PC-9 (cell line): ENCODE results near the gene NAPG. TPM values are rescaled to one million over a fixed set of nuclear protein-coding genes. Genes with fewer than 3 reads are reported as not detected.

ENCODE experiments used
- BruUV-seq: library from RNA; stranded (reverse); fragments of 400-500 nt; replicated peaks from 2 replicates; lab custom pipeline; 2021; lab: Mats Ljungman, UMichigan
- CTCF ChIA-PET: fragments of 300-600 bp; sonication (Branson Sonifier 250); formaldehyde crosslinking; loops from one replicate; lab custom pipeline; 2022; ENCODE audit warnings: antibody characterized with exemption; lab: Charles Lee
- POLR2A ChIA-PET: fragments of 300-600 bp; sonication (Branson Sonifier 250); formaldehyde crosslinking; loops from one replicate; lab custom pipeline; 2022; ENCODE audit warnings: antibody characterized with exemption; ENCODE audit not compliant: unreplicated experiment; lab: Charles Lee
- DNase-seq, 2 experiments: peaks; one replicate each; pipeline versions ENCODE4 v3.0.0 to v3.0.0-alpha.2; 2015 to 2022; ENCODE audit warnings: mixed read lengths in 1 of 2
- H2AFZ ChIP-seq: fragments of 200-600 bp; sonication (generic); 2 replicates; pipeline ENCODE4 v1.8.1; 2017; ENCODE audit warnings: antibody characterized with exemption
- H3F3A ChIP-seq: fragments of 200-600 bp; sonication (generic); 2 replicates; pipeline ENCODE4 v1.8.1; 2017; ENCODE audit warnings: antibody characterized with exemption, mild to moderate bottlenecking, low read depth; ENCODE audit not compliant: insufficient read depth
- H3K27ac ChIP-seq: fragments of 200-600 bp; sonication (generic); 2 replicates; pipeline ENCODE4 v1.6.1; 2016; ENCODE audit warnings: mixed run types
- H3K27me3 ChIP-seq: fragments of 200-600 bp; sonication (generic); 2 replicates; pipeline ENCODE4 v1.6.1; 2016; ENCODE audit warnings: low read depth, mixed run types; ENCODE audit not compliant: insufficient read depth
- H3K36me3 ChIP-seq: fragments of 200-600 bp; sonication (generic); 2 replicates; pipeline ENCODE4 v1.6.1; 2016; ENCODE audit warnings: low read depth, mixed run types
- H3K4me1 ChIP-seq: fragments of 200-600 bp; sonication (generic); replicated peaks from 2 replicates; pipeline ENCODE4 v1.6.1; 2016; ENCODE audit warnings: mixed run types; ENCODE audit not compliant: insufficient read depth
- H3K4me2 ChIP-seq: fragments of 200-600 bp; sonication (generic); 2 replicates; pipeline ENCODE4 v1.6.1; 2017; ENCODE audit warnings: mixed run types
- H3K4me3 ChIP-seq: fragments of 200-600 bp; sonication (generic); 2 replicates; pipeline ENCODE4 v1.6.1; 2016; ENCODE audit warnings: mixed run types
- H3K79me2 ChIP-seq: fragments of 200-600 bp; sonication (generic); 2 replicates; pipeline ENCODE4 v1.6.1; 2017; ENCODE audit warnings: low read depth, mixed run types
- H3K9me2 ChIP-seq: fragments of 200-600 bp; sonication (generic); 2 replicates; pipeline ENCODE4 v1.8.1; 2017; ENCODE audit warnings: mild to moderate bottlenecking; ENCODE audit not compliant: insufficient read depth
- H3K9me3 ChIP-seq: fragments of 200-600 bp; sonication (generic); 2 replicates; pipeline ENCODE4 v1.8.1; 2016; ENCODE audit warnings: low read depth; ENCODE audit not compliant: insufficient read depth
- H4K20me1 ChIP-seq: fragments of 200-600 bp; sonication (generic); 2 replicates; pipeline ENCODE4 v1.8.1; 2017; ENCODE audit not compliant: insufficient read depth
- EZH2 ChIP-seq: fragments of 200-600 bp; sonication (generic); IDR thresholded peaks from 2 replicates; pipeline ENCODE4 v1.8.0; 2017; ENCODE audit warnings: antibody characterized with exemption, low read depth
- intact Hi-C: fragments of 100-400 bp; cut with micrococcal nuclease; formaldehyde crosslinking; loops from one replicate; pipeline ENCODE4 v1.10.0; 2022; ENCODE audit not compliant: unreplicated experiment
- total RNA-seq: library from RNA; stranded (reverse); gene quantifications from 2 replicates; pipeline ENCODE4 v1.2.3, GENCODE V29; 2021
- TF ChIP-seq, protein P1 (sequence below): fragments of 200-600 bp; sonication (generic); conservative IDR thresholded peaks from 2 replicates; pipeline ENCODE4 v1.6.1; 2017; ENCODE audit warnings: mixed run types, antibody characterized with exemption, mild to moderate bottlenecking, moderate library complexity

The NAPG gene
- total RNA-seq, 1 experiment from 2014 or later: 28.1 TPM

DNA sequence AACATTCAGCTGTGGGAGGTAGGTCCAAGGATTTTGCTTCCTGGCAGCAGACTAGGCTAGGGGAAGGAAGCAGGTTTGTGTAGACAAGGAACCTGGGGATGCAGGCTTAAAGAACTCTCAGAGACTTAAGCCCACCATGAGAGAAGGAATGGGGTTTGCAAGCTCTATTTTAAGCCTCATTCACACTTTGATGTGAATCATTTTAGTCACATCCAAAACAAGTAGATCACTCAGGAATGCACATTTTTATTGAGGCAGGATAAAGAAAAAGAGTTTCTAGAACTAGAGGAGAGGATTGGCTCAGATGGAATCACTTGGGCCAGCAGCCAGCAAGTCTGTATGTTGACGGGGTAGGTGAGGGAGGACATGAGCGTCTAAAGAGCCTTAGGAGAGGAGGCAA, 3.3 kb upstream of the NAPG start:
- Histone ChIP-seq H3K79me2 (peaks cover 14% of the 10 kb centered on the region), H3K4me3 (no peak overlapping the region), H3K4me1 (peaks cover 16% of the 10 kb centered on the region), H3K9me3 (no peaks in the 10 kb centered on the region), H4K20me1 (peaks cover 9% of the 10 kb centered on the region; the same call in 1 of the 2 replicates), H3F3A (peaks cover 5% of the 10 kb centered on the region; the same call in 1 of the 2 replicates), H2AFZ (no peak overlapping the region), H3K27ac (no peak overlapping the region), H3K36me3 (no peaks in the 10 kb centered on the region), H3K4me2 (no peak overlapping the region), H3K9me2 (no peaks in the 10 kb centered on the region), H3K27me3 (no peaks in the 10 kb centered on the region)
- ChIA-PET POLR2A (interaction anchor here (0.6 kb wide), 1 partner anchor 1897 kb away, joined by 4 read pairs; no protein-coding TSS in a partner anchor), CTCF (no interaction called here)
- no peak for DNase-seq
- intact Hi-C loops: loop anchor here (10.0 kb wide), 1 partner anchor 948 kb away; no protein-coding TSS in a partner anchor
- no TSS peak for BruUV-seq
- TF ChIP-seq EZH2: no peak
- TF ChIP-seq, protein P1, sequence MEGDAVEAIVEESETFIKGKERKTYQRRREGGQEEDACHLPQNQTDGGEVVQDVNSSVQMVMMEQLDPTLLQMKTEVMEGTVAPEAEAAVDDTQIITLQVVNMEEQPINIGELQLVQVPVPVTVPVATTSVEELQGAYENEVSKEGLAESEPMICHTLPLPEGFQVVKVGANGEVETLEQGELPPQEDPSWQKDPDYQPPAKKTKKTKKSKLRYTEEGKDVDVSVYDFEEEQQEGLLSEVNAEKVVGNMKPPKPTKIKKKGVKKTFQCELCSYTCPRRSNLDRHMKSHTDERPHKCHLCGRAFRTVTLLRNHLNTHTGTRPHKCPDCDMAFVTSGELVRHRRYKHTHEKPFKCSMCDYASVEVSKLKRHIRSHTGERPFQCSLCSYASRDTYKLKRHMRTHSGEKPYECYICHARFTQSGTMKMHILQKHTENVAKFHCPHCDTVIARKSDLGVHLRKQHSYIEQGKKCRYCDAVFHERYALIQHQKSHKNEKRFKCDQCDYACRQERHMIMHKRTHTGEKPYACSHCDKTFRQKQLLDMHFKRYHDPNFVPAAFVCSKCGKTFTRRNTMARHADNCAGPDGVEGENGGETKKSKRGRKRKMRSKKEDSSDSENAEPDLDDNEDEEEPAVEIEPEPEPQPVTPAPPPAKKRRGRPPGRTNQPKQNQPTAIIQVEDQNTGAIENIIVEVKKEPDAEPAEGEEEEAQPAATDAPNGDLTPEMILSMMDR: no peak

DNA sequence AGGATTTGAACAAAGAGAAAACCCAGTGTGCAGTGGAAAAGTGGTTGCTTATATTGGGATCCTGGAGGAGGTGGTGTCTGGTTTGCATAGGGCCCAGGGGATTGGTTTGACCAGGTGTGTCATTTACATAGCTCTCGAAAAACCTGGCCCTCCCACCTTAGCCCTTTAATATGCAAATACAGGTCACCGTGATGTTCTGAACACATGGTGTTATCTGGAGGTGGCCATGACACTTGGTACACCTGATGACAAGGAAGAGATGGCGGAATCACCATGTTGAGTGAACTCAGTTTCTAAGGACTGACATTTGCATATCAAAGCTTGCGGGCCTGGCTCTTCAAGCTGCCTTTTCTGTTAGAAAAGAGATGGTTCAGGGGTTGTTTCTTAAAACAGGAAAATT, 2.3 kb upstream of the NAPG start:
- H4K20me1 ChIP-seq: peaks cover 19% of the 10 kb centered on the region; the same call in 1 of the 2 replicates
- H3K9me3 ChIP-seq: no peaks in the 10 kb centered on the region
- no peak overlapping the region for H3K4me2 ChIP-seq
- no peak for TF ChIP-seq EZH2
- TF ChIP-seq, protein P1: no peak
- peaks cover 24% of the 10 kb centered on the region for H3K79me2 ChIP-seq
- CTCF ChIA-PET: no interaction called here
- no peaks in the 10 kb centered on the region for H3K9me2 ChIP-seq
- peaks cover 5% of the 10 kb centered on the region; the same call in 1 of the 2 replicates for H3F3A ChIP-seq
- no peak overlapping the region for H3K4me3 ChIP-seq
- peaks cover 20% of the 10 kb centered on the region for H3K4me1 ChIP-seq
- DNase-seq: no peak
- no peak overlapping the region for H2AFZ ChIP-seq
- H3K36me3 ChIP-seq: no peaks in the 10 kb centered on the region
- POLR2A ChIA-PET: no interaction called here
- H3K27ac ChIP-seq: no peak overlapping the region
- intact Hi-C loops: loop anchor here (10.0 kb wide), 1 partner anchor 949 kb away; no protein-coding TSS in a partner anchor
- no peaks in the 10 kb centered on the region for H3K27me3 ChIP-seq
- no TSS peak for BruUV-seq

DNA sequence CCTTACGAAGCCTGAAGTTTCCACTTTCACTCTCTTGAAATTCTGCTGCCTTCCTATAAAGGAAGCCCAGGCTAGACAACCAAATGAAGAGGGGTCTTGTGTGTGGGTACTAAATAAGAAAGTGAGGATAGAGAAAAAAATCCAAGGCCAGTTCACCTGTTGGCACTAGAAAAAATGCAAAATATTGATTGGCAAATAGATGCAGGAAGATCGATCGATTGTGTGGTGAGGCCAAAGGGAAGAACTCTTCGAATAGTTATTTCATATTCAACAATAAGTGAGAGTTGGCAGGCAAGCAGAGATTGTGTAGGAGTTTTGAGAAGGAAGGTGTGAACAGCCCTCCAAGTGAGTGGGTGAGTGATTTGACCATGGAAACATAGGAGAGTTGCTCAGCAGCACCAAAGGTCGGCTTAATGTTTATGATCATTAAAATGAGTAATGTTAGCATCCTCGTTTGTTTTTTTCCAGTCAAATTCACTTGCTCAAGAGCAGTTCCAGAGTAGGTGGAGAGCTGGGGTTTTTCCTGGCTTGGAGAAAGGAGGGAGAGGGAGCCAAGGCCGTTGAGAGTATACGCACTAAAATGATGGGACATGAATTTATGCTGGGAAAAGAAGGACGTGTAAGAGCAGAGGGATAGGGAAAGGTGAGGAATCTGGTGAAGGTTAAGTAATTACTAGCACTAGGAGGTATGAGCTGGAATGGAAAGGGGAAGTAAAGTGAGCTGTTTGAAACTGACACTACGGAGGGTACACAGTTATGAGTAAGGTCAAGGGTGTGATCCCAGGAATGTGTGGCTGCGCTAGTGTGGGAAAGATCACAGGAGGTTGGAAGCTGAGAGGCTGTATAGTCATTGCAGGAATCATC, 1.1 kb upstream of the NAPG start:
- H3K9me3 ChIP-seq: no peaks in the 10 kb centered on the region
- peak; percentile 23 to 66 for DNase-seq
- H3K9me2 ChIP-seq: no peaks in the 10 kb centered on the region
- POLR2A ChIA-PET: interaction anchor here (0.7 kb wide), 1 partner anchor 565 kb away, joined by 3 read pairs; no protein-coding TSS in a partner anchor
- peaks cover 36% of the 10 kb centered on the region for H3K79me2 ChIP-seq
- H2AFZ ChIP-seq: peak overlapping the region; percentile 80
- peak overlapping the region; percentile 97 for H3K4me2 ChIP-seq
- no peaks in the 10 kb centered on the region for H3K36me3 ChIP-seq
- peak overlapping the region; percentile 98; the same call in 1 of the 2 replicates for H3K4me3 ChIP-seq
- peak overlapping the region; percentile 76 for H3K27ac ChIP-seq
- H3K4me1 ChIP-seq: peaks cover 20% of the 10 kb centered on the region
- H3F3A ChIP-seq: peaks cover 5% of the 10 kb centered on the region; the same call in 1 of the 2 replicates
- intact Hi-C loops: loop anchor here (1.0 to 10.0 kb wide), 3 partner anchors 950 to 1451 kb away; no protein-coding TSS in a partner anchor
- CTCF ChIA-PET: no interaction called here
- no TSS peak for BruUV-seq
- TF ChIP-seq, protein P1: no peak
- TF ChIP-seq EZH2: no peak
- H4K20me1 ChIP-seq: peaks cover 29% of the 10 kb centered on the region; the same call in 1 of the 2 replicates
- H3K27me3 ChIP-seq: no peaks in the 10 kb centered on the region
